H9 (cell line): ENCODE data around the gene SART1. TPM values are rescaled to one million over a fixed set of nuclear protein-coding genes. Genes with fewer than 3 reads are reported as not detected.
A peak's percentile ranks its signal among the peaks of the same experiment; 100 is the strongest.

Experiments used
- DNase-seq: peaks from one replicate; pipeline ENCODE4 v3.0.0-alpha.2; 2017
- H2AFZ ChIP-seq: one replicate; pipeline ENCODE4 v1.6.1; 2013; ENCODE audit warnings: mild to moderate bottlenecking, low read length, control low read depth, moderate library complexity
- H2AK5ac ChIP-seq: 2 replicates; pipeline ENCODE4 v1.6.1; 2013; ENCODE audit warnings: low read length, control low read depth, mixed read lengths; ENCODE audit not compliant: insufficient read length
- H2BK120ac ChIP-seq: one replicate; pipeline ENCODE4 v1.6.1; 2013; ENCODE audit warnings: low read depth, mild to moderate bottlenecking, low read length, control low read depth, inconsistent platforms; ENCODE audit not compliant: poor library complexity, severe bottlenecking
- H2BK12ac ChIP-seq: 2 replicates; pipeline ENCODE4 v1.6.1; 2013; ENCODE audit warnings: low read length, control low read depth, mixed read lengths, low read depth; ENCODE audit not compliant: insufficient read length
- H2BK15ac ChIP-seq: 2 replicates; pipeline ENCODE4 v1.6.1; 2013; ENCODE audit warnings: low read depth, low read length, control low read depth
- H2BK20ac ChIP-seq: one replicate; pipeline ENCODE4 v1.6.1; 2013; ENCODE audit warnings: low read depth, mild to moderate bottlenecking, low read length, control low read depth, inconsistent platforms; ENCODE audit not compliant: poor library complexity, severe bottlenecking
- H2BK5ac ChIP-seq: 2 replicates; pipeline ENCODE4 v1.6.1; 2013; ENCODE audit warnings: low read length, control low read depth, mixed read lengths; ENCODE audit not compliant: insufficient read length
- H3K14ac ChIP-seq: 2 replicates; pipeline ENCODE4 v1.6.1; 2013; ENCODE audit warnings: low read length, control low read depth; ENCODE audit not compliant: insufficient read depth
- H3K18ac ChIP-seq: 2 replicates; pipeline ENCODE4 v1.6.1; 2013; ENCODE audit warnings: low read depth, mild to moderate bottlenecking, mixed read lengths, low read length, control low read depth; ENCODE audit not compliant: insufficient read length
- H3K23ac ChIP-seq: 2 replicates; pipeline ENCODE4 v1.6.1; 2013; ENCODE audit warnings: low read length, control low read depth, mixed read lengths, low read depth; ENCODE audit not compliant: insufficient read length
- H3K23me2 ChIP-seq: 2 replicates; pipeline ENCODE4 v1.6.1; 2013; ENCODE audit warnings: low read depth, mild to moderate bottlenecking, mixed read lengths, low read length, control low read depth; ENCODE audit not compliant: insufficient read length, poor library complexity, severe bottlenecking
- H3K27ac ChIP-seq: 2 replicates; pipeline ENCODE4 v1.5.1; 2013; ENCODE audit warnings: low read length, control low read depth, mixed read lengths, low read depth; ENCODE audit not compliant: insufficient read length
- H3K27me3 ChIP-seq: 2 replicates; pipeline ENCODE4 v1.6.1; 2013; ENCODE audit warnings: low read length, control low read depth, inconsistent platforms; ENCODE audit not compliant: insufficient read depth
- H3K4ac ChIP-seq: 2 replicates; pipeline ENCODE4 v1.6.1; 2013; ENCODE audit warnings: low read depth, mild to moderate bottlenecking, control low read depth, inconsistent platforms, low read length, moderate library complexity
- H3K4me1 ChIP-seq: 2 replicates; pipeline ENCODE4 v1.6.1; 2013; ENCODE audit warnings: low read length, control low read depth, inconsistent platforms; ENCODE audit not compliant: insufficient read depth
- H3K4me2 ChIP-seq: 2 replicates; pipeline ENCODE4 v1.6.1; 2013; ENCODE audit warnings: low read length, control low read depth, mixed read lengths; ENCODE audit not compliant: insufficient read length, insufficient read depth
- H3K56ac ChIP-seq: 2 replicates; pipeline ENCODE4 v1.6.1; 2013; ENCODE audit warnings: low read depth, mild to moderate bottlenecking, mixed read lengths, low read length, control low read depth; ENCODE audit not compliant: insufficient read length
- H3K79me1 ChIP-seq: 2 replicates; pipeline ENCODE4 v1.6.1; 2013; ENCODE audit warnings: low read depth, mild to moderate bottlenecking, moderate library complexity, low read length, control low read depth, inconsistent platforms; ENCODE audit not compliant: insufficient read depth, poor library complexity, severe bottlenecking
- H3K79me2 ChIP-seq: 2 replicates; pipeline ENCODE4 v1.6.1; 2013; ENCODE audit warnings: low read length, control low read depth, inconsistent platforms; ENCODE audit not compliant: insufficient read depth
- H3K9ac ChIP-seq: 2 replicates; pipeline ENCODE4 v1.6.1; 2013; ENCODE audit warnings: low read length, control low read depth, mixed read lengths; ENCODE audit not compliant: insufficient read length; ENCODE audit errors: extremely low read depth
- H3K9me3 ChIP-seq: one replicate; pipeline ENCODE4 v1.6.1; 2013; ENCODE audit warnings: low read depth, low read length, inconsistent platforms; ENCODE audit not compliant: control insufficient read depth
- H3T11ph ChIP-seq: one replicate; pipeline ENCODE4 v1.6.1; 2013; ENCODE audit warnings: mild to moderate bottlenecking, low read length, control low read depth, inconsistent platforms
- H4K20me1 ChIP-seq: one replicate; pipeline ENCODE4 v1.6.1; 2013; ENCODE audit not compliant: control insufficient read depth, insufficient read length, insufficient read depth
- H4K5ac ChIP-seq: 2 replicates; pipeline ENCODE4 v1.6.1; 2013; ENCODE audit warnings: low read depth, mild to moderate bottlenecking, mixed read lengths, low read length, control low read depth; ENCODE audit not compliant: insufficient read length
- H4K8ac ChIP-seq: replicated peaks from 2 replicates; pipeline ENCODE4 v1.6.1; 2013; ENCODE audit warnings: low read length, control low read depth, mixed read lengths, low read depth; ENCODE audit not compliant: insufficient read length
- H4K91ac ChIP-seq: 2 replicates; pipeline ENCODE4 v1.6.1; 2013; ENCODE audit warnings: low read depth, mild to moderate bottlenecking, moderate library complexity, mixed read lengths, low read length, control low read depth; ENCODE audit not compliant: insufficient read length
- H3K27ac Mint-ChIP-seq, 3 experiments: 2 replicates in 2 of 3; 3 replicates in 1 of 3; pipeline ENCODE4 v1.8.0; 2020 to 2021; ENCODE audit warnings: mixed read lengths in 3 of 3, mild to moderate bottlenecking in 1 of 3, moderate library complexity in 1 of 3
- H3K27me3 Mint-ChIP-seq: 2 replicates; pipeline ENCODE4 v1.8.0; 2021; ENCODE audit warnings: low read depth, mild to moderate bottlenecking, moderate library complexity, mixed read lengths
- H3K36me3 Mint-ChIP-seq, 3 experiments: 2 replicates in 2 of 3; 3 replicates in 1 of 3; pipeline ENCODE4 v1.8.0; 2020 to 2021; ENCODE audit warnings: low read depth in 3 of 3, mixed read lengths in 3 of 3; ENCODE audit not compliant: insufficient read depth in 1 of 3
- H3K4me1 Mint-ChIP-seq, 2 experiments: 2 replicates each; pipeline ENCODE4 v1.8.0; 2020; ENCODE audit warnings: mixed read lengths in 2 of 2
- H3K4me3 Mint-ChIP-seq, 2 experiments: 2 replicates in 1 of 2; 3 replicates in 1 of 2; pipeline ENCODE4 v1.8.0; 2020 to 2021; ENCODE audit warnings: mild to moderate bottlenecking in 2 of 2, mixed read lengths in 2 of 2, moderate library complexity in 1 of 2
- H3K9me3 Mint-ChIP-seq, 2 experiments: 2 replicates in 1 of 2; 3 replicates in 1 of 2; pipeline ENCODE4 v1.8.0; 2020; ENCODE audit warnings: mild to moderate bottlenecking in 2 of 2, mixed read lengths in 2 of 2, moderate library complexity in 1 of 2
- CTCF ChIP-seq: fragments of 200-600 bp; sonication (generic); conservative IDR thresholded peaks from 3 replicates; pipeline ENCODE4 v1.8.0; 2021; ENCODE audit warnings: antibody characterized with exemption, mild to moderate bottlenecking
- WGBS: extraction: QIAGEN DNeasy Blood & Tissue Kit; methylation state at CpG from one replicate; pipeline ENCODE4 v1.1.7; 2013; ENCODE audit warnings: missing lambda C conversion rate, low lambda C conversion rate, mixed read lengths; ENCODE audit not compliant: insufficient read length; ENCODE audit errors: extremely low coverage; 5-methylcytosine and 5-hydroxymethylcytosine counted together
- total RNA-seq: library from RNA; stranded (reverse); gene quantifications from 2 replicates; pipeline ENCODE4 v1.2.1, GENCODE V29; 2021

The SART1 gene
- total RNA-seq, 1 experiment from 2014 or later = 52.0 TPM

GRCh38 chr11:66014804-66015453 is 53.4 kb downstream of the SART1 start:
- Histone ChIP-seq H3K4me2 (no peak overlapping the region), H3K56ac (no peak overlapping the region), H2AFZ (no peak overlapping the region), H2BK20ac (no peak overlapping the region), H3K23me2 (peaks cover 8% of the 10 kb centered on the region), H3K27me3 (peaks cover 4% of the 10 kb centered on the region; the same call in 1 of the 2 replicates), H3K79me1 (no peaks in the 10 kb centered on the region), H3K9ac (no peak overlapping the region), H4K5ac (no peak overlapping the region), H4K20me1 (no peaks in the 10 kb centered on the region), H2AK5ac (no peak overlapping the region), H2BK5ac (no peak overlapping the region), H4K8ac (no peak overlapping the region), H3K14ac (no peak overlapping the region; the same call in 1 of the 2 replicates), H2BK120ac (no peak overlapping the region), H3K9me3 (no peaks in the 10 kb centered on the region), H3K4me1 (no peaks in the 10 kb centered on the region), H4K91ac (no peak overlapping the region), H3K23ac (no peak overlapping the region), H2BK12ac (no peak overlapping the region), H3K79me2 (no peaks in the 10 kb centered on the region), H3K4ac (no peak overlapping the region), H2BK15ac (no peak overlapping the region), H3K18ac (no peak overlapping the region), H3T11ph (no peak overlapping the region), H3K27ac (no peak overlapping the region)
- no peak for DNase-seq
- peaks cover 0 to 5% of the 10 kb centered on the region in 2 experiments; a peak in 3 of 4 replicates for H3K4me1 Mint-ChIP-seq
- TF ChIP-seq CTCF = no peak
- H3K4me3 Mint-ChIP-seq = peak overlapping the region in 1 of 2 experiments; percentile 13; a peak in 1 of 5 replicates
- H3K27me3 Mint-ChIP-seq = no peaks in the 10 kb centered on the region; the same call in 1 of the 2 replicates
- no peaks in the 10 kb centered on the region for H3K9me3 Mint-ChIP-seq
- H3K27ac Mint-ChIP-seq = no peak overlapping the region; a peak in 1 of 7 replicates
- no peaks in the 10 kb centered on the region for H3K36me3 Mint-ChIP-seq
- no CpG with 5 or more reads among the region's 6 CpGs for WGBS
